Natural killer cell (primary cell): Measurements from ENCODE around the gene MIDN. TPM values are rescaled to one million over a fixed set of nuclear protein-coding genes. Genes with fewer than 3 reads are reported as not detected.

Source experiments
- ATAC-seq, 3 donors: fragments of 150-1000 bp in 2 of 3; fragments of 200-7000 bp in 1 of 3; cut with Tn5 transposase; 1 replicate in 1 of 3; 2 replicates in 2 of 3; pipeline ENCODE4 v1.10.0; 2021; ENCODE audit warnings: mild to moderate bottlenecking in 2 of 3, moderate library complexity in 2 of 3
- DNase-seq, 2 donors: peaks; one replicate each; pipeline versions ENCODE4 v3.0.0 to v3.0.0-alpha.2; 2013 to 2021; ENCODE audit warnings: mixed read lengths in 1 of 2
- H3K27ac ChIP-seq: one replicate; pipeline ENCODE4 v1.5.1; 2013; ENCODE audit warnings: mild to moderate bottlenecking, low read length
- H3K27me3 ChIP-seq: one replicate; pipeline ENCODE4 v1.6.1; 2013; ENCODE audit warnings: low read length; ENCODE audit not compliant: control insufficient read depth, insufficient read depth
- H3K36me3 ChIP-seq: one replicate; pipeline ENCODE4 v1.6.1; 2013; ENCODE audit warnings: low read length; ENCODE audit not compliant: control insufficient read depth, insufficient read depth
- H3K4me1 ChIP-seq: one replicate; pipeline ENCODE4 v1.6.1; 2013; ENCODE audit warnings: low read length; ENCODE audit not compliant: control insufficient read depth, insufficient read depth
- H3K4me3 ChIP-seq: one replicate; pipeline ENCODE4 v1.5.1; 2013; ENCODE audit warnings: low read length
- H3K9me3 ChIP-seq: one replicate; pipeline ENCODE4 v1.6.1; 2013; ENCODE audit warnings: low read length; ENCODE audit not compliant: control insufficient read depth, insufficient read depth
- H3K27ac Mint-ChIP-seq, 2 donors: one replicate each; pipeline ENCODE4 v1.8.0; 2022; ENCODE audit warnings: mild to moderate bottlenecking in 2 of 2, mixed read lengths in 2 of 2, moderate library complexity in 1 of 2
- H3K27me3 Mint-ChIP-seq, 2 donors: one replicate each; pipeline ENCODE4 v1.8.0; 2022; ENCODE audit warnings: low read depth in 2 of 2, mixed read lengths in 2 of 2
- H3K36me3 Mint-ChIP-seq: one replicate; pipeline ENCODE4 v1.8.0; 2022; ENCODE audit warnings: mixed read lengths
- H3K4me1 Mint-ChIP-seq, 2 donors: one replicate each; pipeline ENCODE4 v1.8.0; 2022; ENCODE audit warnings: mixed read lengths in 2 of 2
- H3K4me3 Mint-ChIP-seq: one replicate; pipeline ENCODE4 v1.8.0; 2022; ENCODE audit warnings: mild to moderate bottlenecking, moderate library complexity, mixed read lengths
- H3K9me3 Mint-ChIP-seq, 2 donors: one replicate each; pipeline ENCODE4 v1.8.0; 2022; ENCODE audit warnings: mixed read lengths in 2 of 2
- CTCF ChIP-seq: fragments of 200-600 bp; IDR thresholded peaks from one replicate; pipeline ENCODE4 v1.8.0; 2022; ENCODE audit warnings: antibody characterized with exemption
- WGBS: methylation state at CpG from one replicate; pipeline ENCODE4 v1.1.7; 2013; ENCODE audit warnings: missing lambda C conversion rate; ENCODE audit not compliant: insufficient coverage; 5-methylcytosine and 5-hydroxymethylcytosine counted together
- intact Hi-C: fragments of 100-400 bp; cut with micrococcal nuclease; formaldehyde crosslinking; loops from one replicate; pipeline ENCODE4 v1.14.2; 2022
- total RNA-seq, 4 donors: library from RNA; stranded (reverse); fragments of 120-200 nt in 1 of 4; gene quantifications; one replicate each; pipeline versions ENCODE4 v1.2.3 to v1.2.4, GENCODE V29; 2013 to 2022

Gene MIDN
- total RNA-seq, 3 donors from 2014 or later (not counting 1 experiment from before 2014, with no cell fraction given), result 296 to 367 (median 314) TPM

- H3K4me1 ChIP-seq, result peaks cover 85% of the 10 kb centered on the region
- H3K36me3 Mint-ChIP-seq, result peaks cover 7% of the 10 kb centered on the region
- peak overlapping the region; percentile 94 for H3K4me3 Mint-ChIP-seq
- no peaks in the 10 kb centered on the region for H3K9me3 Mint-ChIP-seq
- intact Hi-C loops, result loop anchor here (10.0 kb wide), 1 partner anchor 224 kb away; the partner anchor contains the start of genes PCSK4 and REEP6
- WGBS, result 21% methylated on average over 7 of the region's 8 CpGs
- no peaks in the 10 kb centered on the region for H3K27me3 ChIP-seq
- peak overlapping the region; percentile 84 for H3K4me3 ChIP-seq
- DNase-seq, result peak in 1 of 2 donors; percentile 49
- peak overlapping the region; percentile 86 for H3K27ac ChIP-seq
- peak overlapping the region; percentile 88 to 94 for H3K27ac Mint-ChIP-seq
- no peak for ATAC-seq
- H3K9me3 ChIP-seq, result no peaks in the 10 kb centered on the region
- no peak for TF ChIP-seq CTCF
- H3K4me1 Mint-ChIP-seq, result peaks cover 57 to 69% of the 10 kb centered on the region in 2 donors
- H3K36me3 ChIP-seq, result peaks cover 48% of the 10 kb centered on the region
- no peaks in the 10 kb centered on the region for H3K27me3 Mint-ChIP-seq
Observed at GRCh38 chr19:1270213-1270853, 21.9 kb downstream of the MIDN start.

GRCh38 chr19:1270854-1271527 is 22.6 kb downstream of the MIDN start:
- Mint-ChIP-seq H3K27ac (peak overlapping the region; percentile 88 to 94), H3K9me3 (no peaks in the 10 kb centered on the region), H3K4me1 (peaks cover 57 to 69% of the 10 kb centered on the region in 2 donors), H3K4me3 (peak overlapping the region; percentile 94), H3K36me3 (peaks cover 7% of the 10 kb centered on the region), H3K27me3 (no peaks in the 10 kb centered on the region)
- ATAC-seq (no peak), DNase-seq (peak in 1 of 2 donors; percentile 34)
- H3K36me3 ChIP-seq, result peaks cover 48% of the 10 kb centered on the region
- WGBS, result 74% methylated on average over 26 of the region's 26 CpGs
- intact Hi-C loops, result loop anchor here (10.0 kb wide), 1 partner anchor 224 kb away; the partner anchor contains the start of genes PCSK4 and REEP6
- H3K27me3 ChIP-seq, result no peaks in the 10 kb centered on the region
- H3K27ac ChIP-seq, result peak overlapping the region; percentile 22
- H3K4me3 ChIP-seq, result no peak overlapping the region
- peaks cover 79% of the 10 kb centered on the region for H3K4me1 ChIP-seq
- no peak for TF ChIP-seq CTCF
- H3K9me3 ChIP-seq, result no peaks in the 10 kb centered on the region

- H3K4me1 Mint-ChIP-seq, result peaks cover 57 to 75% of the 10 kb centered on the region in 2 donors
- no peak for TF ChIP-seq CTCF
- no peaks in the 10 kb centered on the region for H3K9me3 Mint-ChIP-seq
- 87% methylated on average over 37 of the region's 37 CpGs for WGBS
- H3K4me1 ChIP-seq, result peaks cover 84% of the 10 kb centered on the region
- no peaks in the 10 kb centered on the region for H3K9me3 ChIP-seq
- no peaks in the 10 kb centered on the region for H3K27me3 ChIP-seq
- no peak overlapping the region for H3K27ac ChIP-seq
- no peak overlapping the region for H3K4me3 ChIP-seq
- no peaks in the 10 kb centered on the region for H3K27me3 Mint-ChIP-seq
- H3K36me3 Mint-ChIP-seq, result peaks cover 7% of the 10 kb centered on the region
- ATAC-seq (no peak), DNase-seq (peak in 1 of 2 donors; percentile 25)
- H3K36me3 ChIP-seq, result peaks cover 48% of the 10 kb centered on the region
- H3K4me3 Mint-ChIP-seq, result peak overlapping the region; percentile 94
- intact Hi-C loops, result loop anchor here (10.0 kb wide), 1 partner anchor 223 kb away; the partner anchor contains the start of genes PCSK4 and REEP6
- H3K27ac Mint-ChIP-seq, result peak overlapping the region; percentile 88 to 94
Observed at GRCh38 chr19:1271528-1272422, 23.4 kb downstream of the MIDN start.
